GM23338 (cell line): ENCODE measurements around the gene GMPS. TPM values are rescaled to one million over a fixed set of nuclear protein-coding genes. Genes with fewer than 3 reads are reported as not detected.
A peak's percentile ranks its signal among the peaks of the same experiment; 100 is the strongest.

Experiments
- ATAC-seq: fragments of 200-7000 bp; cut with Tn5 transposase; 3 replicates; pipeline ENCODE4 v1.9.1; 2020
- DNase-seq: peaks from one replicate; pipeline ENCODE4 v3.0.0-alpha.2; 2015; ENCODE audit warnings: low spot score
- H2AFZ ChIP-seq: fragments of 200-600 bp; sonication (generic); 2 replicates; pipeline ENCODE4 v1.8.0; 2016; ENCODE audit warnings: antibody characterized with exemption, mild to moderate bottlenecking, moderate library complexity
- H3F3A ChIP-seq: fragments of 200-600 bp; sonication (generic); replicated peaks from 2 replicates; pipeline ENCODE4 v1.8.0; 2017; ENCODE audit warnings: antibody characterized with exemption, mixed run types, low read depth
- H3K27ac ChIP-seq: fragments of 200-600 bp; sonication (generic); 2 replicates; pipeline ENCODE4 v1.6.1; 2016; ENCODE audit warnings: low read depth
- H3K27me3 ChIP-seq: fragments of 200-600 bp; sonication (generic); 2 replicates; pipeline ENCODE4 v1.8.0; 2016; ENCODE audit warnings: mild to moderate bottlenecking, mixed run types, moderate library complexity; ENCODE audit not compliant: insufficient read depth
- H3K36me3 ChIP-seq: fragments of 200-600 bp; sonication (generic); 2 replicates; pipeline ENCODE4 v1.8.0; 2016; ENCODE audit warnings: mild to moderate bottlenecking; ENCODE audit not compliant: insufficient read depth
- H3K4me1 ChIP-seq: fragments of 200-600 bp; sonication (generic); 2 replicates; pipeline ENCODE4 v1.8.0; 2016; ENCODE audit warnings: mild to moderate bottlenecking, moderate library complexity; ENCODE audit not compliant: insufficient read depth
- H3K4me2 ChIP-seq: fragments of 200-600 bp; sonication (generic); 2 replicates; pipeline ENCODE4 v1.7.1; 2017; ENCODE audit warnings: mixed run types
- H3K4me3 ChIP-seq: fragments of 200-600 bp; sonication (generic); 2 replicates; pipeline ENCODE4 v1.6.1; 2016; ENCODE audit warnings: mixed run types
- H3K79me2 ChIP-seq: fragments of 200-600 bp; sonication (generic); replicated peaks from 2 replicates; pipeline ENCODE4 v1.8.0; 2017; ENCODE audit warnings: mild to moderate bottlenecking; ENCODE audit not compliant: insufficient read depth
- H3K9me2 ChIP-seq: fragments of 200-600 bp; sonication (generic); 2 replicates; pipeline ENCODE4 v1.8.0; 2017; ENCODE audit not compliant: insufficient read depth
- H4K20me1 ChIP-seq: fragments of 200-600 bp; sonication (generic); replicated peaks from 2 replicates; pipeline ENCODE4 v1.8.0; 2017; ENCODE audit warnings: mild to moderate bottlenecking; ENCODE audit not compliant: insufficient read depth
- H3K27ac Mint-ChIP-seq: 2 replicates; pipeline ENCODE4 v1.8.0; 2020; ENCODE audit warnings: inconsistent platforms, mild to moderate bottlenecking, moderate library complexity, mixed read lengths
- H3K27me3 Mint-ChIP-seq: 3 replicates; pipeline ENCODE4 v1.8.0; 2022; ENCODE audit warnings: low read depth, mild to moderate bottlenecking, moderate library complexity, mixed read lengths, inconsistent platforms; ENCODE audit not compliant: insufficient read depth, poor library complexity
- H3K36me3 Mint-ChIP-seq: 3 replicates; pipeline ENCODE4 v1.8.0; 2021; ENCODE audit warnings: low read depth, mild to moderate bottlenecking, inconsistent platforms, moderate library complexity, mixed read lengths
- H3K4me1 Mint-ChIP-seq: 3 replicates; pipeline ENCODE4 v1.8.0; 2020; ENCODE audit warnings: mild to moderate bottlenecking, inconsistent platforms, mixed read lengths
- H3K4me3 Mint-ChIP-seq: 3 replicates; pipeline ENCODE4 v1.8.0; 2021; ENCODE audit warnings: moderate library complexity, mild to moderate bottlenecking, inconsistent platforms, mixed read lengths
- H3K9me3 Mint-ChIP-seq: 3 replicates; pipeline ENCODE4 v1.8.0; 2020; ENCODE audit warnings: moderate library complexity, mild to moderate bottlenecking, inconsistent platforms, mixed read lengths
- CREB1 ChIP-seq: fragments of 250-450 bp; sonication (Bioruptor Pico); IDR thresholded peaks from 2 replicates; pipeline ENCODE4 v1.5.0; 2020; ENCODE audit warnings: low read depth, mild to moderate bottlenecking, moderate library complexity
- CTCF ChIP-seq, 2 experiments: fragments of 200-600 bp in 1 of 2; sonication (generic) in 1 of 2; conservative IDR thresholded peaks; 2 replicates each; pipeline versions ENCODE4 v1.5.1 to v1.6.1; 2016 to 2017; ENCODE audit warnings: antibody characterized with exemption in 2 of 2, low read depth in 2 of 2, mild to moderate bottlenecking in 2 of 2, moderate library complexity in 1 of 2
- ETS1 ChIP-seq: IDR thresholded peaks from 2 replicates; pipeline ENCODE4 v1.6.1; 2016; ENCODE audit warnings: antibody characterized with exemption
- EZH2 ChIP-seq: fragments of 200-600 bp; sonication (generic); IDR thresholded peaks from one replicate; pipeline ENCODE4 v1.8.0; 2017; ENCODE audit warnings: antibody characterized with exemption, mild to moderate bottlenecking, low read depth; ENCODE audit not compliant: unreplicated experiment
- EZH2phosphoT487 ChIP-seq: fragments of 200-600 bp; sonication (generic); IDR thresholded peaks from one replicate; pipeline ENCODE4 v1.8.1; 2018; ENCODE audit warnings: antibody characterized with exemption; ENCODE audit not compliant: unreplicated experiment
- JUNB ChIP-seq: IDR thresholded peaks from one replicate; pipeline ENCODE4 v1.6.1; 2016; ENCODE audit warnings: antibody characterized with exemption; ENCODE audit not compliant: unreplicated experiment
- NANOG ChIP-seq: IDR thresholded peaks from 2 replicates; pipeline ENCODE4 v1.6.1; 2016; ENCODE audit warnings: antibody characterized with exemption, borderline replicate concordance
- POLR2AphosphoS5 ChIP-seq: IDR thresholded peaks from 2 replicates; pipeline ENCODE4 v1.6.1; 2016; ENCODE audit warnings: antibody characterized with exemption, low read depth
- REST ChIP-seq: IDR thresholded peaks from one replicate; pipeline ENCODE4 v1.6.1; 2018; ENCODE audit warnings: antibody characterized with exemption; ENCODE audit not compliant: unreplicated experiment
- STAT1 ChIP-seq: IDR thresholded peaks from one replicate; pipeline ENCODE4 v1.6.1; 2016; ENCODE audit warnings: antibody characterized with exemption; ENCODE audit not compliant: unreplicated experiment
- ZNF114 ChIP-seq: fragments of 250-450 bp; sonication (Bioruptor Pico); IDR thresholded peaks from 2 replicates; pipeline ENCODE4 v1.5.0; 2020; ENCODE audit warnings: mild to moderate bottlenecking, moderate library complexity
- ZNF331 ChIP-seq: fragments of 250-450 bp; sonication (Bioruptor Pico); IDR thresholded peaks from 2 replicates; pipeline ENCODE4 v1.5.0; 2020; ENCODE audit warnings: low read depth, mild to moderate bottlenecking, moderate library complexity
- ZNF462 ChIP-seq: fragments of 250-450 bp; sonication (Bioruptor Pico); IDR thresholded peaks from 2 replicates; pipeline ENCODE4 v1.5.0; 2020; ENCODE audit warnings: mild to moderate bottlenecking, moderate library complexity
- polyA plus RNA-seq: library from polyadenylated mRNA; unstranded; fragments of >200 nt; fragmentation: Nextera tagmentation; extraction: Ambion mirVana; gene quantifications from 2 replicates; pipeline ENCODE4 v1.2.1, GENCODE V29; 2016
- total RNA-seq: library from RNA; depleted of rRNA; stranded (reverse); fragments of >200 nt; shearing (Covaris generic); gene quantifications from 2 replicates; pipeline ENCODE4 v1.2.3, GENCODE V29; 2014

Gene GMPS
- total and polyA plus RNA-seq, 2 experiments from 2014 or later, result 72.0 to 145 TPM

GRCh38 chr3:155854141-155854940 lies 16.1 kb upstream of the GMPS start, which contains the start of gene SLC33A1:
Gene SLC33A1 (minus strand): TSS chr3:155854427. CDS start chr3:155853997, 430 bp downstream.
- Histone ChIP-seq H3K79me2 (peaks cover 42% of the 10 kb centered on the region), H3K27me3 (no peaks in the 10 kb centered on the region), H3K4me1 (peaks cover 18% of the 10 kb centered on the region), H3F3A (no peaks in the 10 kb centered on the region), H3K4me3 (peak within 1 kb of the TSS; percentile 94), H3K36me3 (no peaks in the 10 kb centered on the region), H2AFZ (peak within 1 kb of the TSS; percentile 39), H3K4me2 (peak within 1 kb of the TSS; percentile 97), H3K27ac (peak within 1 kb of the TSS; percentile 90), H3K9me2 (no peaks in the 10 kb centered on the region), H4K20me1 (peaks cover 12% of the 10 kb centered on the region)
- H3K36me3 Mint-ChIP-seq, result peaks cover 10% of the 10 kb centered on the region; the same call in 1 of the 3 replicates
- peak within 1 kb of the TSS; percentile 99 for H3K27ac Mint-ChIP-seq
- DNase-seq (peak; percentile 99), ATAC-seq (peak; percentile 96)
- peaks cover 19% of the 10 kb centered on the region for H3K4me1 Mint-ChIP-seq
- H3K9me3 Mint-ChIP-seq, result peaks cover 5% of the 10 kb centered on the region; the same call in 1 of the 3 replicates
- H3K4me3 Mint-ChIP-seq, result peak within 1 kb of the TSS; percentile 97
- H3K27me3 Mint-ChIP-seq, result peaks cover 17% of the 10 kb centered on the region
- TF ChIP-seq ZNF331 (CRISPR knock-in tag) (no peak), STAT1 (no peak), ZNF114 (CRISPR knock-in tag) (no peak), REST (no peak), CREB1 (CRISPR knock-in tag) (peak; percentile 63), NANOG (no peak; the same call in 1 of the 2 replicates), POLR2AphosphoS5 (peak; percentile 79), ZNF462 (CRISPR knock-in tag) (no peak), CTCF (conservative IDR thresholded peaks at IDR 0.05; ENCODE audit: low read depth in 2 of 2) (no peak), EZH2phosphoT487 (no peak), ETS1 (peak; percentile 91), EZH2 (no peak), JUNB (no peak)
